GM19455 (cell line): Measurements from ENCODE around the gene KCNQ4.

Experiments
- ATAC-seq: cut with Tn5 transposase; IDR thresholded peaks from one replicate; pipeline ENCODE4 v1.9.1; 2021; ENCODE audit not compliant: unreplicated experiment

The KCNQ4 gene

GRCh38 chr1:40776236-40777072 lies 7.1 kb upstream of the KCNQ4 start:
- ATAC-seq = no peak

GRCh38 chr1:40777224-40777970 lies 6.2 kb upstream of the KCNQ4 start:
- ATAC-seq = no peak

- no peak for ATAC-seq
Measured at GRCh38 chr1:40780678-40781607, 2.6 kb upstream of the KCNQ4 start.

GRCh38 chr1:40781608-40781971 lies 2.0 kb upstream of the KCNQ4 start:
- no peak for ATAC-seq

GRCh38 chr1:40782371-40782956 lies 1.1 kb upstream of the KCNQ4 start:
- no peak for ATAC-seq

- no peak for ATAC-seq
Measured at GRCh38 chr1:40784141-40784770, 669 bp downstream of the KCNQ4 start.

- no peak for ATAC-seq
Measured at GRCh38 chr1:40784771-40785151, 1.2 kb downstream of the KCNQ4 start.

GRCh38 chr1:40785446-40785845 lies 1.9 kb downstream of the KCNQ4 start:
- no peak for ATAC-seq

GRCh38 chr1:40786171-40786994 lies 2.8 kb downstream of the KCNQ4 start:
- no peak for ATAC-seq

- no peak for ATAC-seq
Measured at GRCh38 chr1:40786995-40787705, 3.6 kb downstream of the KCNQ4 start.

GRCh38 chr1:40787737-40788560 lies 4.4 kb downstream of the KCNQ4 start:
- no peak for ATAC-seq

GRCh38 chr1:40788561-40789341 lies 5.2 kb downstream of the KCNQ4 start:
- no peak for ATAC-seq

GRCh38 chr1:40789342-40789598 lies 5.7 kb downstream of the KCNQ4 start:
- no peak for ATAC-seq

- ATAC-seq = no peak
Measured at GRCh38 chr1:40789661-40790430, 6.3 kb downstream of the KCNQ4 start.

GRCh38 chr1:40792036-40792435 lies 8.4 kb downstream of the KCNQ4 start:
- no peak for ATAC-seq

- no peak for ATAC-seq
Measured at GRCh38 chr1:40793617-40794016, 10.0 kb downstream of the KCNQ4 start.

GRCh38 chr1:40794048-40794447 lies 10.5 kb downstream of the KCNQ4 start:
- ATAC-seq = no peak
